COR-L47 (cell line): ENCODE data around the gene LAMB3.
A peak's percentile ranks its signal among the peaks of the same experiment; 100 is the strongest.

Experiments used
- DNase-seq: peaks from one replicate; lab custom pipeline; 2025; lab: John Stamatoyannopoulos, UW

LAMB3 gene

GRCh38 chr1:209661071-209661470 is 8.8 kb upstream of the LAMB3 start:
- no peak for DNase-seq

DNA sequence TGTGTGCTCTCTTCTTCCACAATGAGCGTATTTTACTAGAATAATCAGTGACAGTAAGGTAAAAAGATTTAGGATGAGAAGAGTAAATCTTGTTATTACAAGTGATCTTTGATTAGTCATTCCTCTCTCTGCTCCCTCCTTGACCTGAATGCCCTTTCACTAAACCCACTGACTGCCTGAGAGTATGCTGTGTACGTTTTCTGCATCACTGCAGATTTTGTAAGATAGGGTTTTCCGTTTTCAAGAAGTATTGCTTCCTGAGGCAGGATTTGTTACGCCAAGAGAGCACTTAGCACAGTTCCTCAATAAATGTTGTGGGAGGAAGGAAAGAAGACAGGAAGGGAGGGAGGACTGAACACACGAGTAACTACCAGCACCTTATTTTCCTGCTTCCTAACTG is 7.7 kb upstream of the LAMB3 start:
- DNase-seq: no peak

DNA sequence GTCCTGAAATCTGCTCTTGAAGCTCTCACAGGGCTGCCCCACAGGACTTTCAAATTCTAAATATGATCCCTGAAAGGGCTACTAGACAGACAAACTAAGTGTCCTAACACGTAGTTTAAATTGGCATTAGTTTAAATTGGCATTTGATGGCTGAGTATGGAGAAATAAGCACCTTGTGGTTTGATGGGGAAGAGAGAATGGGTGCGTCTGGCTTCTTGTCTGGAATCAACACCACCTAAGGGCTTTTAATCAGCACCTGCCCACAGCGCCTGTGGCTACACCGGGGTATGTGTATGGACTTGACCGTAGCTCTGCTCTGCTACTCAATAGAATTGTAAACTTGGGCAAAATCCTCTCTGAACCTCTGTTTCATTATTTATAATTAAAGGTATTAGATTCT is 5.7 kb upstream of the LAMB3 start:
- DNase-seq: no peak

DNA sequence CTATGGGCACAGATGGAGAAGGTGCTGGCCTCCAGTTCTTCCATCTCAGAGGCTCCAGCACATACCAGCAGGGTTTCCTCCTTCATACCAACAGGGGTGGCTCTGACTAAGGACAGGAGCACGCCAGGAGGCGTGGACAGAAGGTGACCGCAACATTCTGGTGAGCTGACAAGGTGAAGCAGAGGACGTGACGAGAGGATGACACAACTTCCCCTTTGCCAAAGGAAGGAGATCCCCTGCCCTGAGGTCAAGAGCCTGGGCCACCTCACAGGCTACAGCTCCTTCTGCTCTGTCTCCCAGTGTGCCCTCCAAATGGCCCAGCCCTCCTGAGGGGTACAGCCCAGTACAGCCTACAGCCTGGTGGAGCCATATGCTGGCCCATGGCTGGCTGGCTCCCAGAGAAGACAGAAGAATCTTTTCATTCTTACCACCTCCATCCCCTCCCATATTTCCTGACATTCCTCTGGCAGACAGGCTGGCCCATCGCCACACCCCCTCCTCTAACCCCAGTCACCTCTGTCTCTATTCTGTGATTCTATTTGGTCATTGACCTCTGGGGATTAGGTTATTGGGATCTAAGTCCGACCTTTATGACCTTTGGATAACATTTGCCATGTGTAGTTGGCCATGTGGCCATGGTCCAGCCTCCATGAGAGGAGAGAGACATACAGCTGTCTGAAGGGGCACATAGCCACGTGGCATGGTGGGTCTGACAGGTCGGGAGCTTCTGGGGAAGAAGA is 5.1 kb upstream of the LAMB3 start:
- DNase-seq: no peak

GRCh38 chr1:209655411-209656231 is 3.4 kb upstream of the LAMB3 start:
- no peak for DNase-seq

GRCh38 chr1:209653915-209654351 is 1.7 kb upstream of the LAMB3 start:
- no peak for DNase-seq

GRCh38 chr1:209652873-209653401 is 712 bp upstream of the LAMB3 start:
- peak; percentile 72 for DNase-seq

DNA sequence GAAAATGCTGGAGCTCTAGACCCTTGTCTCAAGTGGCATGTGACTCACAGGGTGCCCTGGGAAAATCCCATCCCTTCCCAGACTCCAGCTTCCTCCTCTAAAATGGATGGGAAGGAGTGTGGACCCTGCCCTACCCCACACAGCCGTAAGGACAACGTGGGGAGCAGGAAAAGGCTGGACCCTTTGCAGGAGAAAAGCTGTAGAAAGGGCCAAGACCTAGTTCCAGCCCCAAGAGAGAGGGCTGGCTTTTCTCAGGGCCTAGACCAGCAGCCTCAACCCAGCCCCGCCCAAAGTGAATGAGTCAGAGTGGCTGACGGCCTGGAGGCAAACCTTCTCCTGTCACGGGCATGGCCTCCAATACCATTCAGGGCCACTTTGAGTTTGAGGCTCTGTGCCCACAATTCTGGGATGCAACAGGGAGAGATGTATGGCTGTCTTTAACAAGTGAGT is 1.1 kb downstream of the LAMB3 start:
- DNase-seq: no peak

DNA sequence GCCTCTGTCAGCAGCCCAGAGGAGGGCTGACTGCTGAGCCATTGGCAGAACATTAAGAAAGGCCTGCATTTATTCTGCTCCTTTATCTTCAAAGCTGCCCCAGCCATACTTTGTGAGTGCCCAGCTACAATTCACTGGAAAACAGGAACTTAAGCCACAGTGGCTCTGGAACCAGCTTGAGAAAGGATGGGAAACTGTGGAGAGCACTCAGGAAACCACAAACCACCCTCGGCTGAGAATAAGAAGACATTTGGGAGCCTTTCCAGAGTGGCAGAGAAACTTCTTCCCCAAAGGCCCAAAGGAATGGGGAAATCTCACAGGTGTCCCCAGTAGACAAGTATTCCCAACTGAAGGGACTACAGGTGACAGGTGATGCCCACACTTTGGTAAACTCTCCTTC is 1.8 kb downstream of the LAMB3 start:
- no peak for DNase-seq

- no peak for DNase-seq
Observed at GRCh38 chr1:209648931-209649776, 3.1 kb downstream of the LAMB3 start.

GRCh38 chr1:209648346-209648745 is 3.9 kb downstream of the LAMB3 start:
- DNase-seq: no peak

DNA sequence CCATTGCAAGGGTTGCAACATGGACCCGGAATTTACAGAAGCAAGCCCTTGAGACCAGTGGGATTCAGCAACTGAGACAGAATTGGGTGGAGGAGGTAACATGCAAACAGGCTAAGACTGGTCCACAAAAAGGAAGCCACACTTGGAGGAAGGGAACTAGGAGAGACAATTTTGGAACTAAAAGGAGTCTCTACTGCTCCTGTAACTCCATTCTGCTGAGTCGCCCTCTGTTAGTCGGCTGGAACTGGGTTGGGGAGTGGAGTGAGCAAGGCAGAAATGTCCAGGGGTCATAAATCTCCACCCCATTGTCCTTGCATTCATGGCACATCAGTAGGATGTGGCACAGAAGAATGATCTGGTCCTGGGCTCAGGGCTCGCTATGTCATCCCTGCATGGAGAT is 5.1 kb downstream of the LAMB3 start:
- DNase-seq: no peak

- DNase-seq: no peak
Observed at GRCh38 chr1:209646558-209646957, 5.7 kb downstream of the LAMB3 start.

DNA sequence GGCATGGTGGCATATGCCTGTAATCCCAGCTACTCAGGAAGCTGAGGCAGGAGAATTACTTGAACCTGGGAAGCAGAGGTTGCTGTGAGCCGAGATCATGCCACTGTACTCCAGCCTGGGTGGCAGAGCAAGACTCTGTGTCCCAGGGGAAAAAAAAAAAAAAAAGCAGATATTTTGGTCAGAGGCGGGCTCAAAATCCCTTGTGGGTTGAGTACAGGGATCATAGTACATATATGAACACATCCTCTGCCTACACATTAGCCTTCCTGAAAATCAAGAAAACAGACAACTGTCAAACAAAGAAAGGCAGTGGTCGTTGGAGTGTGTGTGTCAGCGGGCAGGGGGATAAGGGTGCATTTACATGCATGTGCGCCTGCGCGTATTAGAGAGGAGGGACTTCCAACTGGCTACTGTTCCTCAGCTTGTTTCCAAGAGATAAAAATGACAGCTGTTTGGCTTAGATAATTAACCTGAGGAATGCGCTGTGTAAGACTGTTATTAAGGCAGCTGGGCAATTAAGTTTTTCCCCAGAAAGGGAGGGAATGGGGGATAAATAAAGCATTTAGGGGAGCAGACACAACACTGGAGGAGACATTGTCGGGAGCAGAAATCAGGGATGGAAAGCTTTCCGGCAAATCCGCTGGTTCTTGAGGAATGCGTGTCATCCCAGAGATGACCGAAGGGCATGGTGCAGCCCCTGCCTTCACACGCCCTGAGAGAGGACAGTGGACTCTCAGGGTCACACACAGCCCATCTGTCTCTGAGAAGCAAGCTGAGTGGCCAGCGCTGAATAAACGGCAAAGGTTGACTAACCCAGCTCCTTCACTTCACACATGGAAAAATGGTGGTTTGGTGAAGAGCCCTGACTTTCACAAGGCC is 6.4 kb downstream of the LAMB3 start:
- DNase-seq: no peak

DNA sequence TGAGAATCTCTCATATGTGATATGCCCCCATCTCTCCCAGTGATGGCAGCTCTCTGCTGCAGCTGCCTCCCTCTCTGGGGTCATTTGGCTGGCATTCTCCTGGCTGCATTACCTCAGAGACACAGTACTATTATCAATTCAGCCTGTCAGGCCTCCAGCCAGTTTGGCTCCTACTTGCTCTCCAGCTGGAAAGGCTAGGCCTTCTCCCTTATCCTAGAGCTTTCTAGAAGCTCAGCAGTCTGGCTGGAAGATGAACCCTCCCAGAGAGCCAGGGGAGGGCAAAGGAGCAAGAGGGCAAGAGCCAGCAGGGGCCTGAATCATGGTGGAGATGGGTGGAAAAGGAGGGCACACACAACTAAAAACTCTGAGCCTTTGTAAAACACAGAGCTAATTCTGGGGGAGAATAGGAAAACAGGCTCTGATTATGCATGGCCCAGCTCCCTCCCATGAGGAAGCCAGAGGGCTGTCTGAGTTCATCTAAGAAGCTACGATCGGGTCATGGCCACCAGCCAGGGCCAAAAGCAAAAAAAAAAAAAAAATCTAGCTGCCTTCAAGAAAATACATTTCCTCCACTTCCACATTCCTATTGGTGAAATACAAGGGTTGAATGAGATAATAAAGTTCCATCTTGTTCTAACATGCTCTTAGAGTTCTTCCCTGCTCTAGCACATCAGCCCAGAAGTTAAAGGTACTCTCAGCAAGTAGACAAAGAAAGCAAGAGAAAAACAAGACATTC is 8.8 kb downstream of the LAMB3 start:
- DNase-seq: no peak

DNA sequence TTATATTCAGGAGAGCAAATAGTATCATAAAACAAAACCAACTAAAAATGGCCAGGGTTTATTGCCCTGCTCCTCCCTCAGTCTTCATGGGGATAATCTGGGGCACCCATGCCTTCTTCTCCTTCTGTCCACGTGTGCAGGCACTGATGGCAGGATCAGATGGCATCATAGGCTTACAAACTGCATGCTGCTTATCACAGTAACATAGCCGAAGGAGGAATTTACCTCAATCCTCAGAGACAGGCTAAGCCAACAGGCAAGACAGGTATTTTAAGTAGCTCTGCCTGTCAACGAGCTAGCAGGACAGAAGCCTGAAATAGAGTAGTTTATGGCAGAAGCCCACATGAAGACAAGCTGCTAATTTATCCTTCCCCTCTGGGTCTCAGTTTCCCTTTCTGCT is 9.4 kb downstream of the LAMB3 start:
- DNase-seq: no peak

GRCh38 chr1:209641832-209642172 is 10.4 kb downstream of the LAMB3 start:
- DNase-seq: no peak

DNA sequence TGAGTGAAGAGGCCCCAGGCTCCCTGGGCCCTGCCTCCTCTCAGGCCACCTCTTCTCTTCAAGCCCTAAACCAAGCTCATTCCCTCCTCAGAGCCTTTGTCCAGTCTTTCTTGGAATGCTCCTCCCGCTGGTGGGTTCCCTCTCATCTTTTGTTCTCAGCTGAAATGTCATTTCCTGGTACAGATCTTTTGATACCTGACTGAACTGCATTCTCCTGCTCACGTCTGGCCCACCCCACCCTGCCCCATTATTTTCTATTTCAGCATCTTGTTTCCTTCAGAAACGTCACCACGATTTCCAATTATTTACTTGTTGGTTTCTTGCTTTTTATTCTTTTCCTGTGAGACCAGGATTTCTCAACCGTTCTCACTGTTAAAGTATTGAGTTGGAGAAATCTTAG is 16.4 kb downstream of the LAMB3 start:
- DNase-seq: no peak

- DNase-seq: no peak
Observed at GRCh38 chr1:209634005-209634737, 18.1 kb downstream of the LAMB3 start.
